Keratinocyte (primary cell): Measurements from ENCODE around the gene MRPS18B. TPM values are rescaled to one million over a fixed set of nuclear protein-coding genes. Genes with fewer than 3 reads are reported as not detected.
"Not testable (repeated sequence)": the region's sequence is repeated elsewhere in the genome, so short reads cannot be mapped to it uniquely, and the experiment has no call there.

Experiments used
- DNase-seq: peaks from one replicate; pipeline ENCODE4 v3.0.0-alpha.2; 2011; ENCODE audit warnings: low read depth, missing footprints, low spot score
- FAIRE-seq: peaks from 2 replicates; lab custom pipeline; 2011; peaks lifted over from hg19 to GRCh38; lab: Jason Lieb, UNC
- H2AFZ ChIP-seq: 2 replicates; pipeline ENCODE4 v1.6.0; 2012; ENCODE audit warnings: low read length, control low read depth, inconsistent platforms; ENCODE audit not compliant: control insufficient read depth
- H3K27ac ChIP-seq: 2 replicates; pipeline ENCODE4 v1.5.1; 2011; ENCODE audit warnings: low read length; ENCODE audit not compliant: control insufficient read depth, insufficient read depth
- H3K27me3 ChIP-seq: 3 replicates; pipeline ENCODE4 v1.6.0; 2011; ENCODE audit warnings: low read length; ENCODE audit not compliant: control insufficient read depth, insufficient read depth; ENCODE audit errors: extremely low read depth
- H3K36me3 ChIP-seq, 2 experiments: 2 replicates in 1 of 2; 3 replicates in 1 of 2; pipeline ENCODE4 v1.5.1; 2011; ENCODE audit warnings: low read length in 2 of 2, mild to moderate bottlenecking in 1 of 2; ENCODE audit not compliant: control insufficient read depth in 2 of 2, insufficient read depth in 2 of 2; ENCODE audit errors: extremely low read depth in 1 of 2
- H3K4me1 ChIP-seq: 3 replicates; pipeline ENCODE4 v1.5.1; 2011; ENCODE audit warnings: low read length; ENCODE audit not compliant: control insufficient read depth, insufficient read depth; ENCODE audit errors: extremely low read depth
- H3K4me2 ChIP-seq: 3 replicates; pipeline ENCODE4 v1.6.0; 2011; ENCODE audit warnings: low read depth, low read length; ENCODE audit not compliant: control insufficient read depth, insufficient read depth; ENCODE audit errors: extremely low read depth
- H3K4me3 ChIP-seq, 3 experiments: fragments of 200-600 bp in 1 of 3; sonication (generic) in 1 of 3; 2 replicates in 2 of 3; 3 replicates in 1 of 3; pipeline ENCODE4 v1.5.1; 2011 to 2016; ENCODE audit warnings: low read length in 3 of 3, mild to moderate bottlenecking in 3 of 3, control low read depth in 2 of 3, inconsistent platforms in 1 of 3, low read depth in 1 of 3, mixed read lengths in 1 of 3, mixed run types in 1 of 3, moderate library complexity in 1 of 3; ENCODE audit not compliant: control insufficient read depth in 2 of 3, insufficient read depth in 2 of 3; ENCODE audit errors: extremely low read depth in 1 of 3
- H3K79me2 ChIP-seq: 2 replicates; pipeline ENCODE4 v1.6.0; 2012; ENCODE audit warnings: low read length; ENCODE audit not compliant: control insufficient read depth, insufficient read depth
- H3K9ac ChIP-seq: 3 replicates; pipeline ENCODE4 v1.6.0; 2011; ENCODE audit warnings: low read length; ENCODE audit not compliant: control insufficient read depth, insufficient read depth; ENCODE audit errors: extremely low read depth
- H3K9me1 ChIP-seq: 3 replicates; pipeline ENCODE4 v1.6.0; 2011; ENCODE audit warnings: low read length; ENCODE audit not compliant: control insufficient read depth, insufficient read depth; ENCODE audit errors: extremely low read depth
- H3K9me3 ChIP-seq: 2 replicates; pipeline ENCODE4 v1.5.1; 2012; ENCODE audit warnings: low read depth, low read length; ENCODE audit not compliant: control insufficient read depth
- H4K20me1 ChIP-seq: 3 replicates; pipeline ENCODE4 v1.6.0; 2011; ENCODE audit warnings: low read length; ENCODE audit not compliant: control insufficient read depth, insufficient read depth; ENCODE audit errors: extremely low read depth
- EZH2 ChIP-seq: IDR thresholded peaks from one replicate; pipeline ENCODE4 v1.6.1; 2012; ENCODE audit warnings: inconsistent platforms, mild to moderate bottlenecking, low read length, moderate library complexity
- dilution Hi-C: fragments of 300-500 bp; cut with MboI; formaldehyde crosslinking; loops from one replicate; pipeline ENCODE4 v1.7.0; 2020; ENCODE audit warnings: low sequenced_read_pairs; ENCODE audit not compliant: extremely low pct_ligation_motif_present
- polyA plus RNA-seq, 5 experiments: library from polyadenylated mRNA; depleted of rRNA in 3 of 5; stranded (reverse) in 3 of 5; stranded (forward) in 1 of 5; unstranded in 1 of 5; fragments of >200 nt; gene quantifications; 1 replicate in 1 of 5; 2 replicates in 3 of 5; 3 replicates in 1 of 5; pipeline versions ENCODE4 v1.2.1 to v1.2.3, GENCODE V29; 2011 to 2012; ENCODE audit warnings: missing spikeins in 2 of 5, low read depth in 1 of 5, low replicate concordance in 1 of 5
- TF ChIP-seq, protein P1 (sequence below), 3 experiments: IDR thresholded peaks in 1 of 3; conservative IDR thresholded peaks in 1 of 3; optimal IDR thresholded peaks in 1 of 3; 2 replicates in 2 of 3; 3 replicates in 1 of 3; pipeline versions ENCODE3 to v1.5.1; 2011; ENCODE audit warnings: low read length in 3 of 3, mild to moderate bottlenecking in 3 of 3, moderate library complexity in 2 of 3, control low read depth in 1 of 3, inconsistent platforms in 1 of 3; ENCODE audit not compliant: insufficient read depth in 2 of 3; ENCODE audit errors: extremely low read depth in 1 of 3

The MRPS18B gene
- polyA plus RNA-seq, 1 donor (not counting 4 experiments of a cell fraction or from before 2014, with no cell fraction given), result 55.0 TPM

DNA sequence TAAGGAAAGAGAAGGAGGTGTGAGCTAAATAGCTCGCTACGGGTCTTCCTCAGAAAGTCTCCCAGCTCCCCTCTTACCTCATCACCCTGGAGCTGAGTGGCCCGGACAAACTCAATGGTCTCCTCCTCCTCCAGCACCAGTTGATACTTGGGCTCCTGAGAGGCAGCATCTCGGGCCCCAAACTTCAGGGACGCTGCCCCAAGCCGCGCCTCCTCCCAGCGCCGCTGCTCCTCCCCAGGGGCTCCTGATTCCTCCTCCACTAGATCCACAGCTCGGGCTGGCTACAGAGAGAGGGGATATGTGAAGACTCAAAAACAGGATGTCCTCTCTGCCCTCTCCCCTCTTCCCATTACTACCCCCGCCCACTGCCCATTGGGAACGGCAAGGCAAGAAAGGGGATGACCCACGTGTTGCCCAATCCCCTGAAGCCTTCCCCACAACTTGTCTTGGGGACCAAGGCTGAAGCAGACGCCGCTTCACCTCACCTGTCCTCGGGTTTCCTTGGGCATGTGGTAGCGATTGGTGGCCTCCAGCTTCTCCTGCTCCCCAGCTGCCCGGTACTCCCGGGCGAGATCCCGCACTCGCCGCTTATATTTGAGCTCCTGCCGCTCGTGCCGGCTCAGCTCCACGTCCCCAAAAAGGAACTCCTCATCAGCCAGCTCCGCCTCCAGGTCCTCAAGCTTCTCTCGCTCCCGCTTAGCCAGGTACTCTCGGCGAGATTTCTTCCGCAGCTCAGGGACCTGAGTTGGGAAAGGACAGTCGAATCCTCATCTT is 47.5 kb downstream of the MRPS18B start:
- Histone ChIP-seq H3K27me3 (no peaks in the 10 kb centered on the region), H2AFZ (no peak overlapping the region), H3K9me3 (no peaks in the 10 kb centered on the region), H3K4me2 (no peak overlapping the region), H4K20me1 (no peaks in the 10 kb centered on the region), H3K9me1 (no peaks in the 10 kb centered on the region), H3K36me3 (peaks cover 39 to 47% of the 10 kb centered on the region in 2 experiments), H3K27ac (no peak overlapping the region), H3K4me3 (no peak overlapping the region), H3K9ac (no peak overlapping the region), H3K4me1 (no peaks in the 10 kb centered on the region), H3K79me2 (no peaks in the 10 kb centered on the region)
- no peak for DNase-seq
- dilution Hi-C loops, result no loop called here
- TF ChIP-seq, protein P1, sequence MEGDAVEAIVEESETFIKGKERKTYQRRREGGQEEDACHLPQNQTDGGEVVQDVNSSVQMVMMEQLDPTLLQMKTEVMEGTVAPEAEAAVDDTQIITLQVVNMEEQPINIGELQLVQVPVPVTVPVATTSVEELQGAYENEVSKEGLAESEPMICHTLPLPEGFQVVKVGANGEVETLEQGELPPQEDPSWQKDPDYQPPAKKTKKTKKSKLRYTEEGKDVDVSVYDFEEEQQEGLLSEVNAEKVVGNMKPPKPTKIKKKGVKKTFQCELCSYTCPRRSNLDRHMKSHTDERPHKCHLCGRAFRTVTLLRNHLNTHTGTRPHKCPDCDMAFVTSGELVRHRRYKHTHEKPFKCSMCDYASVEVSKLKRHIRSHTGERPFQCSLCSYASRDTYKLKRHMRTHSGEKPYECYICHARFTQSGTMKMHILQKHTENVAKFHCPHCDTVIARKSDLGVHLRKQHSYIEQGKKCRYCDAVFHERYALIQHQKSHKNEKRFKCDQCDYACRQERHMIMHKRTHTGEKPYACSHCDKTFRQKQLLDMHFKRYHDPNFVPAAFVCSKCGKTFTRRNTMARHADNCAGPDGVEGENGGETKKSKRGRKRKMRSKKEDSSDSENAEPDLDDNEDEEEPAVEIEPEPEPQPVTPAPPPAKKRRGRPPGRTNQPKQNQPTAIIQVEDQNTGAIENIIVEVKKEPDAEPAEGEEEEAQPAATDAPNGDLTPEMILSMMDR (optimal IDR thresholded peaks at IDR 0.05 in 1 of 3, IDR thresholded peaks at IDR 0.05 in 1 of 3, conservative IDR thresholded peaks at IDR 0.05 in 1 of 3; ENCODE audit: extremely low read depth in 1 of 3, insufficient read depth in 2 of 3, low read length in 3 of 3), result no peak
- no peak for TF ChIP-seq EZH2
- no peak for FAIRE-seq

DNA sequence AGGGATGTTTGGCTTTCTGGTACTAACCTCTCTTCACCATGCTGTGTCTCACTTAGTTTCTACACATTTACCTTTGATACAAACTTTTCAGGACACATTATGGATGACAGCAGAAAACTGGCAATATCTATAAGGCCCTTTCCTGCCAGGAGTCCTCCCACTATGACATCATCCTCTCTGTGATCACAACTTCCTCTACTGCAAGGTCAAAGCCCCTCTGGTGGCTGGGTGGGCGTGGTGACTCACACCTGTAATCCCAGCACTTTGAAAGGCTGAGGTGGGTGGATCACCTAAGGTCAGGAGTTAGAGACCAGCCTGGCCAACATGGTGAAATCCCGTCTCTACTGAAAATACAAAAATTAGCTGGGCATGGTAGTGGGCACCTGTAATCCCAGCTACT is 48.7 kb downstream of the MRPS18B start:
- H3K36me3 ChIP-seq, result peaks cover 39 to 54% of the 10 kb centered on the region in 2 experiments
- H3K9ac ChIP-seq, H4K20me1 ChIP-seq, H3K27ac ChIP-seq, H2AFZ ChIP-seq, H3K27me3 ChIP-seq, DNase-seq, H3K4me1 ChIP-seq, H3K9me1 ChIP-seq, H3K9me3 ChIP-seq, H3K4me2 ChIP-seq, H3K4me3 ChIP-seq, FAIRE-seq, H3K79me2 ChIP-seq, dilution Hi-C loops: not testable (repeated sequence)
